Measurements from ENCODE around the gene MUTYH. TPM values are rescaled to one million over a fixed set of nuclear protein-coding genes. Genes with fewer than 3 reads are reported as not detected.
"Not testable (repeated sequence)": the region's sequence is repeated elsewhere in the genome, so short reads cannot be mapped to it uniquely, and the experiment has no call there.

MUTYH gene
- polyA plus RNA-seq, 2 of the 4 experiments (the other 2 are of a cell fraction), result 9.0 to 12.4 TPM

DNA sequence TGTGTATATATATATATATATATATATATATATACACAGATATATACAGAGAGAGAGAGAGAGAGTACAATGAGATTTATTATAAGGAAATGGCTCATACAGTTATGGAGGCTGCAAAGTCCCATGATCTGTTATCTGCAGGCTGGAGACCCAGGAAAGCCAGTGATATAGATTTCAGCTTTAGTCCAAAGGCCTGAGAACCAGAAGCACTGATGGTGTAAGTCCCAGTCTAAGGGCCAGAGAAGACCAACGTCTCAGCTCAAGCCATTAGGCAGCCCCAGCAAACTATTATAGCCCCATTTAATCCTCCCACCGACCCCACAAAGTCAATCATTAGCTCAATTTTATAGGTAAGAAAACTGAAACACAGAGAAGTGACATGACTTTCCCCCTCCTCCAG, 48.5 kb downstream of the MUTYH start:
- no peaks in the 10 kb centered on the region for H3K9me3 ChIP-seq
- TF ChIP-seq FOSL2 (IDR thresholded peaks at IDR 0.05) (no peak), FOSL2 (CRISPR knock-in tag; IDR thresholded peaks at IDR 0.05) (no peak), TP53 (CRISPR knock-in tag; IDR thresholded peaks at IDR 0.05) (no peak), FOXS1 (CRISPR knock-in tag; IDR thresholded peaks at IDR 0.05) (no peak), CEBPB (IDR thresholded peaks at IDR 0.05) (no peak), RNF2 (IDR thresholded peaks at IDR 0.05; ENCODE audit: borderline replicate concordance, low read depth) (no peak)
- TF ChIP-seq, protein P1, sequence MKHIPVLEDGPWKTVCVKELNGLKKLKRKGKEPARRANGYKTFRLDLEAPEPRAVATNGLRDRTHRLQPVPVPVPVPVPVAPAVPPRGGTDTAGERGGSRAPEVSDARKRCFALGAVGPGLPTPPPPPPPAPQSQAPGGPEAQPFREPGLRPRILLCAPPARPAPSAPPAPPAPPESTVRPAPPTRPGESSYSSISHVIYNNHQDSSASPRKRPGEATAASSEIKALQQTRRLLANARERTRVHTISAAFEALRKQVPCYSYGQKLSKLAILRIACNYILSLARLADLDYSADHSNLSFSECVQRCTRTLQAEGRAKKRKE (CRISPR knock-in tag; IDR thresholded peaks at IDR 0.05; ENCODE audit: low read depth), result no peak
- TF ChIP-seq, protein P2, sequence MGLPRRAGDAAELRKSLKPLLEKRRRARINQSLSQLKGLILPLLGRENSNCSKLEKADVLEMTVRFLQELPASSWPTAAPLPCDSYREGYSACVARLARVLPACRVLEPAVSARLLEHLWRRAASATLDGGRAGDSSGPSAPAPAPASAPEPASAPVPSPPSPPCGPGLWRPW (IDR thresholded peaks at IDR 0.05), result no peak
- no peak for ATAC-seq
- no peak overlapping the region for H3K4me3 ChIP-seq
- H3K4me1 ChIP-seq, result no peaks in the 10 kb centered on the region
- no peak overlapping the region for H3K27ac ChIP-seq
- ChIA-PET POLR2A (no interaction called here), CTCF (interaction anchor here (0.6 to 17.3 kb wide), 6 partner anchors 9 to 280 kb away, joined by 3 to 488 read pairs (median 7); partner anchors contain the start of genes HECTD3 and UROD)
- no peak for FAIRE-seq
- WGBS (ENCODE audit: missing lambda C conversion rate), result 51% methylated on average over 2 of the region's 2 CpGs
- no peak for DNase-seq (ENCODE audit: low read depth in 1 of 2, low spot score in 1 of 2)
- H3K4me2 ChIP-seq, result no peak overlapping the region

DNA sequence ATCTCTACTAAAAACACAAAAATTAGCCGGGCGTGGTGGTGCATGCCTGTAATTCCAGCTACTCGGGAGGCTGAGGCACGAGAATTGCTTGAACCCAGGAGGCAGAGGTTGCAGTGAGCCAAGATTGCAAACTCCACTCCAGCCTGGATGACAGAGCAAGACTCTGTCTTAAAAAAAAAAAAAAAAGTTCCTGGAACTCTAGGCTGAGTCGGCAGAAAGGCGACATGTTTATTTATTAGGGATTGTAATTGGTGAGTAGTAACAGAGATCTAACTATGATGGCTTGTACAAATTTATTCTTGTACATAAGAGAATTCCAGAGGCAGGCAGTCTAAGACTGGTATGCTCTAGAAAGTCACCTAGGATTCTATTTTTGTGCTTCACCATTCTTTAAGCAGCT, 49.2 kb downstream of the MUTYH start:
- H3K4me2 ChIP-seq; FAIRE-seq; ATAC-seq; DNase-seq (ENCODE audit: low read depth in 1 of 2, low spot score in 1 of 2); H3K27ac ChIP-seq; H3K4me1 ChIP-seq; POLR2A ChIA-PET; H3K9me3 ChIP-seq; H3K4me3 ChIP-seq: not testable (repeated sequence)
- WGBS (ENCODE audit: missing lambda C conversion rate), result 75% methylated on average over 6 of the region's 6 CpGs
- CTCF ChIA-PET, result interaction anchor here (1.3 to 17.3 kb wide), 4 partner anchors 9 to 279 kb away, joined by 4 to 488 read pairs (median 8); partner anchors contain the start of genes HECTD3 and UROD
- TF ChIP-seq MAFK (IDR thresholded peaks at IDR 0.05; ENCODE audit: partially characterized antibody), result peak; percentile 34

DNA sequence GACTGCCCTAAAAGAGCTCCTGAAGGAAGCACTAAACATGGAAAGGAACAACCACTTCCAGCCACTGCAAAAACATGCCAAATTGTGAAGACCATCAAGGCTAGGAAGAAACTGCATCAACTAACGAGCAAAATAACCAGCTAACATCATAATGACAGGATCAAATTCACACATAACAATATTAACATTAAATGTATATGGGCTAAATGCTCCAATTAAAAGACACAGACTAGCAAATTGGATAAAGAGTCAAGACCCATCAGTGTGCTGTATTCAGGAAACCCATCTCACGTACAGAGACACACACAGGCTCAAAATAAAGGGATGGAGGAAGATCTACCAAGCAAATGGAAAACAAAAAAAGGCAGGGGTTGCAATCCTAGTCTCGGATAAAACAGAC, 53.7 kb downstream of the MUTYH start:
- H3K4me2 ChIP-seq; H3K9me3 ChIP-seq; H3K4me3 ChIP-seq; FAIRE-seq; ATAC-seq; POLR2A ChIA-PET; DNase-seq (ENCODE audit: low read depth in 1 of 2, low spot score in 1 of 2); H3K27ac ChIP-seq; H3K4me1 ChIP-seq: not testable (repeated sequence)
- CTCF ChIA-PET, result interaction anchor here (1.2 kb wide), 1 partner anchor 272 kb away, joined by 3 read pairs; no protein-coding TSS in a partner anchor
- WGBS (ENCODE audit: missing lambda C conversion rate), result 11% methylated on average over 3 of the region's 3 CpGs

DNA sequence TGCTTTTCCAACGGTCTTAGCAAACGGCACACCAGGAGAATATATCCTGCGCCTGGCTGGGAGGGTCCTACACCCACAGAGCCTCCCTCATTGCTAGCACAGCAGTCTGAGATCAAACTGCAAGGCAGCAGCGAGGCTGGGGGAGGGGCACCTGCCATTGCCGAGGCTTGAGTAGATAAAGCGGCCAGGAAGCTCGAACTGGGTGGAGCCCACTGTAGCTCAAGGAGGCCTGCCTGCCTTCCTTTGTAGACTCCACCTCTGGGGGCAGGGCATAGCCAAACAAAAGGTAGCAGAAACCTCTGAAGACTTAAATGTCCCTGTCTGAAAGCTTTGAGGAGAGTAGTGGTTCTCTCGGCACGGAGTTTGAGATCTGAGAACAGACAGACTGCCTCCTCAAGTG, 55.4 kb downstream of the MUTYH start:
- H3K4me3 ChIP-seq; H3K4me2 ChIP-seq; FAIRE-seq; DNase-seq (ENCODE audit: low read depth in 1 of 2, low spot score in 1 of 2); ATAC-seq; H3K27ac ChIP-seq; H3K4me1 ChIP-seq; H3K9me3 ChIP-seq; POLR2A ChIA-PET: not testable (repeated sequence)
- CTCF ChIA-PET, result interaction anchor here (0.6 kb wide), 1 partner anchor 15 kb away, joined by 3 read pairs; no protein-coding TSS in a partner anchor
- WGBS (ENCODE audit: missing lambda C conversion rate), result 26% methylated on average over 7 of the region's 9 CpGs

DNA sequence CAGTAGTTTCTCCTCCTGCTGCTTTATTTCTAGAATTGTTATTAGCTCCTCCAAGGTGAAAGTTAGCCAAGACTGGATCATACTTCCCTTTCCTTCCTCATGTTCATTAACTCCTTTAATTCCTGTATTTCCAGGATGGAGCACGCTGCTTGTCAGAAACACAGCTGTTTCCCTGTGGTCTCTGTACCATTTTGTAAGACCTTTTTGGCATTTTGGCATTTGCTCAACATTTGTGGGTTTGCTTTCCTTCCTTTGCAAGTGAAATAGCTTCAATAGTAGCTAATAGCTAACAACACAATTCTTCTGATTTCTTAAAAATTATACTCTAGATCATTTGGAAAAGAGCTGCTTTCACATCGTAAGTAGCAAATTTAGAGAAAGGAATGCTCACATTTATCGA, 57.9 kb downstream of the MUTYH start:
- ChIA-PET CTCF (interaction anchor here (1.6 kb wide), 1 partner anchor 18 kb away, joined by 4 read pairs; no protein-coding TSS in a partner anchor), POLR2A (interaction anchor here (0.6 kb wide), 1 partner anchor 238 kb away, joined by 3 read pairs; no protein-coding TSS in a partner anchor)
- Histone ChIP-seq H3K4me3 (no peak overlapping the region), H3K4me1 (no peaks in the 10 kb centered on the region), H3K4me2 (no peak overlapping the region), H3K27ac (no peak overlapping the region), H3K9me3 (peaks cover 5% of the 10 kb centered on the region; the same call in 1 of the 3 replicates)
- 48% methylated on average over 3 of the region's 3 CpGs for WGBS (ENCODE audit: missing lambda C conversion rate)
- no peak for ATAC-seq
- no peak for FAIRE-seq
- no peak for DNase-seq (ENCODE audit: low read depth in 1 of 2, low spot score in 1 of 2)
- TF ChIP-seq ZNF302 (CRISPR knock-in tag; IDR thresholded peaks at IDR 0.05) (no peak), RARB (CRISPR knock-in tag; IDR thresholded peaks at IDR 0.05) (no peak), NPAS2 (CRISPR knock-in tag; IDR thresholded peaks at IDR 0.05; ENCODE audit: borderline replicate concordance) (no peak), FOSB (CRISPR knock-in tag; IDR thresholded peaks at IDR 0.05) (no peak), HOXB13 (CRISPR knock-in tag; IDR thresholded peaks at IDR 0.05; ENCODE audit: low read depth) (no peak), CEBPB (IDR thresholded peaks at IDR 0.05) (no peak), TP53 (CRISPR knock-in tag; IDR thresholded peaks at IDR 0.05) (no peak), SMC3 (IDR thresholded peaks at IDR 0.05) (no peak), SREBF2 (IDR thresholded peaks at IDR 0.05) (no peak), EHMT2 (IDR thresholded peaks at IDR 0.05; ENCODE audit: low read depth) (no peak), CHD4 (IDR thresholded peaks at IDR 0.05; ENCODE audit: borderline replicate concordance) (no peak), ZC3H11A (IDR thresholded peaks at IDR 0.05) (no peak), CBX8 (IDR thresholded peaks at IDR 0.05) (no peak)
- TF ChIP-seq, protein P2 (IDR thresholded peaks at IDR 0.05), result no peak
- TF ChIP-seq, protein P3, sequence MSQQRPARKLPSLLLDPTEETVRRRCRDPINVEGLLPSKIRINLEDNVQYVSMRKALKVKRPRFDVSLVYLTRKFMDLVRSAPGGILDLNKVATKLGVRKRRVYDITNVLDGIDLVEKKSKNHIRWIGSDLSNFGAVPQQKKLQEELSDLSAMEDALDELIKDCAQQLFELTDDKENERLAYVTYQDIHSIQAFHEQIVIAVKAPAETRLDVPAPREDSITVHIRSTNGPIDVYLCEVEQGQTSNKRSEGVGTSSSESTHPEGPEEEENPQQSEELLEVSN (IDR thresholded peaks at IDR 0.05; ENCODE audit: borderline replicate concordance, low read depth), result no peak
- TF ChIP-seq, protein P4, sequence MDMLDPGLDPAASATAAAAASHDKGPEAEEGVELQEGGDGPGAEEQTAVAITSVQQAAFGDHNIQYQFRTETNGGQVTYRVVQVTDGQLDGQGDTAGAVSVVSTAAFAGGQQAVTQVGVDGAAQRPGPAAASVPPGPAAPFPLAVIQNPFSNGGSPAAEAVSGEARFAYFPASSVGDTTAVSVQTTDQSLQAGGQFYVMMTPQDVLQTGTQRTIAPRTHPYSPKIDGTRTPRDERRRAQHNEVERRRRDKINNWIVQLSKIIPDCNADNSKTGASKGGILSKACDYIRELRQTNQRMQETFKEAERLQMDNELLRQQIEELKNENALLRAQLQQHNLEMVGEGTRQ (IDR thresholded peaks at IDR 0.05), result no peak
- TF ChIP-seq, protein P5, sequence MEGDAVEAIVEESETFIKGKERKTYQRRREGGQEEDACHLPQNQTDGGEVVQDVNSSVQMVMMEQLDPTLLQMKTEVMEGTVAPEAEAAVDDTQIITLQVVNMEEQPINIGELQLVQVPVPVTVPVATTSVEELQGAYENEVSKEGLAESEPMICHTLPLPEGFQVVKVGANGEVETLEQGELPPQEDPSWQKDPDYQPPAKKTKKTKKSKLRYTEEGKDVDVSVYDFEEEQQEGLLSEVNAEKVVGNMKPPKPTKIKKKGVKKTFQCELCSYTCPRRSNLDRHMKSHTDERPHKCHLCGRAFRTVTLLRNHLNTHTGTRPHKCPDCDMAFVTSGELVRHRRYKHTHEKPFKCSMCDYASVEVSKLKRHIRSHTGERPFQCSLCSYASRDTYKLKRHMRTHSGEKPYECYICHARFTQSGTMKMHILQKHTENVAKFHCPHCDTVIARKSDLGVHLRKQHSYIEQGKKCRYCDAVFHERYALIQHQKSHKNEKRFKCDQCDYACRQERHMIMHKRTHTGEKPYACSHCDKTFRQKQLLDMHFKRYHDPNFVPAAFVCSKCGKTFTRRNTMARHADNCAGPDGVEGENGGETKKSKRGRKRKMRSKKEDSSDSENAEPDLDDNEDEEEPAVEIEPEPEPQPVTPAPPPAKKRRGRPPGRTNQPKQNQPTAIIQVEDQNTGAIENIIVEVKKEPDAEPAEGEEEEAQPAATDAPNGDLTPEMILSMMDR (IDR thresholded peaks at IDR 0.05), result no peak

Data from A549 (cell line).